Chondrocyte (in vitro differentiated cells): ENCODE results near the gene SMIM35. TPM values are rescaled to one million over a fixed set of nuclear protein-coding genes. Genes with fewer than 3 reads are reported as not detected.

ENCODE experiments used
- DNase-seq: peaks from one replicate; pipeline ENCODE4 v3.0.0; 2021; ENCODE audit warnings: mixed read lengths, low spot score
- H3K27ac Mint-ChIP-seq: one replicate; pipeline ENCODE4 v1.8.0; 2021; ENCODE audit warnings: mild to moderate bottlenecking, moderate library complexity, mixed read lengths; ENCODE audit not compliant: unreplicated experiment
- H3K27me3 Mint-ChIP-seq: 2 replicates; pipeline ENCODE4 v1.8.0; 2021; ENCODE audit warnings: low read depth, mixed read lengths
- H3K36me3 Mint-ChIP-seq: 2 replicates; pipeline ENCODE4 v1.8.0; 2021; ENCODE audit warnings: low read depth, mixed read lengths
- H3K4me1 Mint-ChIP-seq: 2 replicates; pipeline ENCODE4 v1.8.0; 2021; ENCODE audit warnings: low read depth, mild to moderate bottlenecking, mixed read lengths
- H3K4me3 Mint-ChIP-seq: one replicate; pipeline ENCODE4 v1.8.0; 2021; ENCODE audit warnings: mild to moderate bottlenecking, moderate library complexity, mixed read lengths; ENCODE audit not compliant: unreplicated experiment
- H3K9me3 Mint-ChIP-seq: 2 replicates; pipeline ENCODE4 v1.8.0; 2021; ENCODE audit warnings: low read depth, mixed read lengths
- total RNA-seq: library from RNA; stranded (reverse); gene quantifications from 3 replicates; pipeline ENCODE4 v1.2.1, GENCODE V29; 2021
- TF ChIP-seq, protein P1 (sequence below): fragments of 200-600 bp; sonication (generic); IDR thresholded peaks from 2 replicates; pipeline ENCODE4 v1.5.0; 2021; ENCODE audit warnings: antibody characterized with exemption, mild to moderate bottlenecking, moderate library complexity

Gene SMIM35
- total RNA-seq, 1 donor from 2014 or later = not detected

DNA sequence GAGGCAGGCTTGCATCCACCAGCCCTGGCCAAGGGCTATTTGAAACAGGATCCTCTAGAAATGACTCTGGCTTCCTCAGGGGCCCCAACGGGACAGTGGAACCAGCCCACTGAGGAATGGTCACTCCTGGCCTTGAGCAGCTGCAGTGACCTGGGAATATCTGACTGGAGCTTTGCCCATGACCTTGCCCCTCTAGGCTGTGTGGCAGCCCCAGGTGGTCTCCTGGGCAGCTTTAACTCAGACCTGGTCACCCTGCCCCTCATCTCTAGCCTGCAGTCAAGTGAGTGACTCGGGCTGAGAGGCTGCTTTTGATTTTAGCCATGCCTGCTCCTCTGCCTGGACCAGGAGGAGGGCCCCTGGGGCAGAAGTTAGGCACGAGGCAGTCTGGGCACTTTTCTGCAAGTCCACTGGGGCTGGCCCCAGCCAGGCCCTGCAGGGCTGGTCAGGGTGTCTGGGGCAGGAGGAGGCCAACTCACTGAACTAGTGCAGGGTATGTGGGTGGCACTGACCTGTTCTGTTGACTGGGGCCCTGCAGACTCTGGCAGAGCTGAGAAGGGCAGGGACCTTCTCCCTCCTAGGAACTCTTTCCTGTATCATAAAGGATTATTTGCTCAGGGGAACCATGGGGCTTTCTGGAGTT lies 87.3 kb downstream of the SMIM35 start:
- DNase-seq = no peak
- TF ChIP-seq, protein P1, sequence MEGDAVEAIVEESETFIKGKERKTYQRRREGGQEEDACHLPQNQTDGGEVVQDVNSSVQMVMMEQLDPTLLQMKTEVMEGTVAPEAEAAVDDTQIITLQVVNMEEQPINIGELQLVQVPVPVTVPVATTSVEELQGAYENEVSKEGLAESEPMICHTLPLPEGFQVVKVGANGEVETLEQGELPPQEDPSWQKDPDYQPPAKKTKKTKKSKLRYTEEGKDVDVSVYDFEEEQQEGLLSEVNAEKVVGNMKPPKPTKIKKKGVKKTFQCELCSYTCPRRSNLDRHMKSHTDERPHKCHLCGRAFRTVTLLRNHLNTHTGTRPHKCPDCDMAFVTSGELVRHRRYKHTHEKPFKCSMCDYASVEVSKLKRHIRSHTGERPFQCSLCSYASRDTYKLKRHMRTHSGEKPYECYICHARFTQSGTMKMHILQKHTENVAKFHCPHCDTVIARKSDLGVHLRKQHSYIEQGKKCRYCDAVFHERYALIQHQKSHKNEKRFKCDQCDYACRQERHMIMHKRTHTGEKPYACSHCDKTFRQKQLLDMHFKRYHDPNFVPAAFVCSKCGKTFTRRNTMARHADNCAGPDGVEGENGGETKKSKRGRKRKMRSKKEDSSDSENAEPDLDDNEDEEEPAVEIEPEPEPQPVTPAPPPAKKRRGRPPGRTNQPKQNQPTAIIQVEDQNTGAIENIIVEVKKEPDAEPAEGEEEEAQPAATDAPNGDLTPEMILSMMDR = no peak
- peaks cover 8% of the 10 kb centered on the region for H3K9me3 Mint-ChIP-seq
- peaks cover 5% of the 10 kb centered on the region for H3K27me3 Mint-ChIP-seq
- no peak overlapping the region for H3K27ac Mint-ChIP-seq
- H3K4me3 Mint-ChIP-seq = no peak overlapping the region
- no peaks in the 10 kb centered on the region for H3K4me1 Mint-ChIP-seq
- H3K36me3 Mint-ChIP-seq = peaks cover 1% of the 10 kb centered on the region

DNA sequence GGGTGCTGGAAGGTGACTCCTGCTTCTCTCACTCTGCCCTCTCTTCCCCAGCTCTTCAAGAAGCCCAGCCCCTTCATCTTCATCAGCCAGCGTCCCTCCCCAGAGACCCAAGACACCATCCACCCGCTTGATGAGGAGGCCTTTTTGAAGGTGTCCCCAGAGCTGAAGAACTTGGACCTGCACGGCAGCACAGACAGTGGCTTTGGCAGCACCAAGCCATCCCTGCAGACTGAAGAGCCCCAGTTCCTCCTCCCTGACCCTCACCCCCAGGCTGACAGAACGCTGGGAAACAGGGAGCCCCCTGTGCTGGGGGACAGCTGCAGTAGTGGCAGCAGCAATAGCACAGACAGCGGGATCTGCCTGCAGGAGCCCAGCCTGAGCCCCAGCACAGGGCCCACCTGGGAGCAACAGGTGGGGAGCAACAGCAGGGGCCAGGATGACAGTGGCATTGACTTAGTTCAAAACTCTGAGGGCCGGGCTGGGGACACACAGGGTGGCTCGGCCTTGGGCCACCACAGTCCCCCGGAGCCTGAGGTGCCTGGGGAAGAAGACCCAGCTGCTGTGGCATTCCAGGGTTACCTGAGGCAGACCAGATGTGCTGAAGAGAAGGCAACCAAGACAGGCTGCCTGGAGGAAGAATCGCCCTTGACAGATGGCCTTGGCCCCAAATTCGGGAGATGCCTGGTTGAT lies 88.0 kb downstream of the SMIM35 start:
- no peak for DNase-seq
- TF ChIP-seq, protein P1 = no peak
- Mint-ChIP-seq H3K36me3 (peaks cover 1% of the 10 kb centered on the region), H3K4me3 (no peak overlapping the region), H3K4me1 (no peaks in the 10 kb centered on the region), H3K9me3 (peaks cover 3% of the 10 kb centered on the region), H3K27ac (no peak overlapping the region), H3K27me3 (peaks cover 2% of the 10 kb centered on the region)

DNA sequence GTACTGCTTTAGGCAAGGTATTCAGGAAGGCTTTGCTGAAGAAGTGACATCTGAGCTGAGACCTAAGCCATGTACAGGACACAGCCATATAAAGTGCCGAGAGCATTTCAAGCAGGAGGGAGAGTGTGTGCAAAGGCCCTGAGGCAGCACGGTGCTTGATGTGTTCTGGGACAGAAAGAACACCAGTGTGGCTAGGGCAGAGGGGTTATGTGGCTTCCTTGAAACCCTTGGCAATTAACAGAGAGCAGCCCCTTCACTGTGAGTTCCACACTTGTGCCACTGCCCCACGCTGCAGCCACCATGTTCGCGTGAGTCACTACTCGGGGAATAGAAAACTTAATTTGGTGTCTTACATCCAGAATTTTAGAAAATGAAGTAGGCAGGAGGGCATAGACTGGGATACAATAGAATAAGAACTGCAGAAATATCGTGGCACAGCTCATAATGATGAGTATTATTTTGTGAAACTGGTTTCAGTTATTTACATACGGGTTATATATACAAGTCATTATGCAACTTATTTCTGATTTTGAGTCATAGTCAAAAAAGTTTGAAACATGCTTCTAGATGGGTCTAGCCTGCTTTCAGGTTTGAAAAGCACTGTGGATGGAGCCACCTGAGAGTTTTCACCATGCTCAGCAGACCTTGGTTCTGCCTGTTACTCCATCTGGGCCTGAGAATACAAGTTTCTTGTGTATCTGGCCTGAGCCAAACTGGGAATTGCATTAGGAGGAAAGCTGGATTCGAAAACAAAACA lies 88.8 kb downstream of the SMIM35 start:
- H3K9me3 Mint-ChIP-seq = no peaks in the 10 kb centered on the region
- no peak overlapping the region for H3K27ac Mint-ChIP-seq
- no peaks in the 10 kb centered on the region for H3K4me1 Mint-ChIP-seq
- H3K4me3 Mint-ChIP-seq = no peak overlapping the region
- no peaks in the 10 kb centered on the region for H3K36me3 Mint-ChIP-seq
- DNase-seq = no peak
- H3K27me3 Mint-ChIP-seq = peaks cover 2% of the 10 kb centered on the region
- TF ChIP-seq, protein P1 = no peak

DNA sequence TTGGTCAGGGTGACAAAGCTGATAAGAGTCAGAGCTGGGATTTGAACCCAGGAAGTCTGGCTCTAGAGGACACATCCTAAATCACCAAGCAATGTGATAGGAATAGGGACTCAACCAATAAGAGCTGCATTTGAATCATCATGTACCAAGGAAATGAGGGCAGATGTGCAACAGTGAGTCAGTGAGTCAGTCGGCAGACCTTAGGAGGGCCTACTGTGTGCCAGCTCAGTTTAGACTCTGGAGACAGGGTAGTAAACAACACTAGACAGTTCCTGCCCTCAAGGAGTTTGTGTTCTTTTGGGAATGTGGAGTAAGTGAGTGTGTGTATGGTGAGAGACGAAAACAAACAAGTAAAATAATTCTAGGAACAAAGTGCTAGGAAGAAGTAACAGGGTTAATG lies 89.4 kb downstream of the SMIM35 start:
- H3K36me3 Mint-ChIP-seq = no peaks in the 10 kb centered on the region
- H3K27ac Mint-ChIP-seq = no peak overlapping the region
- no peaks in the 10 kb centered on the region for H3K9me3 Mint-ChIP-seq
- no peak for DNase-seq
- H3K4me1 Mint-ChIP-seq = no peaks in the 10 kb centered on the region
- peaks cover 2% of the 10 kb centered on the region for H3K27me3 Mint-ChIP-seq
- TF ChIP-seq, protein P1 = no peak
- H3K4me3 Mint-ChIP-seq = no peak overlapping the region

DNA sequence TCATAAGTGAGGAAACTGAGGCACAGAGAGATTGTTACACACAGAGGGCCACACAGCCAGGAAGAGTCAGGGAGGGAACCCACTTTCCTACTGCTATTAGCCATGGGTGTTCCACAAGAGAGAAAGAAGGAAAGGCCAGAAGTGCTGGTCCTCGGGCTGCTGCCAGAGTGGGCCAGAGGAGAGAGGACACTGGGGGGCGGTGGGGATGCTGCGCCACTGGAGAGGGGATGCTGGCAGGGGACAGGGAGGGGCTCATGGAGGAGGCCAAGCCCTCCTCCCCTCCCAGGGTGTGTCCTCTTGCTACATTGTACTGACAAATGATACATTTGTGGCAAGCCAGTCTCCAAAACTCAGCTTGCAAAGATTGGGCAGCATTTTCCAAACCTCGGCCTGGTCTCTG lies 90.7 kb downstream of the SMIM35 start:
- Mint-ChIP-seq H3K9me3 (no peaks in the 10 kb centered on the region), H3K4me1 (no peaks in the 10 kb centered on the region), H3K4me3 (no peak overlapping the region), H3K36me3 (no peaks in the 10 kb centered on the region), H3K27ac (no peak overlapping the region), H3K27me3 (peaks cover 2% of the 10 kb centered on the region)
- no peak for DNase-seq
- TF ChIP-seq, protein P1 = no peak
